Keratinocyte (primary cell): Measurements from ENCODE around the gene KLHL22. TPM values are rescaled to one million over a fixed set of nuclear protein-coding genes. Genes with fewer than 3 reads are reported as not detected.

Source experiments
- DNase-seq: peaks from one replicate; pipeline ENCODE4 v3.0.0-alpha.2; 2011; ENCODE audit warnings: low read depth, missing footprints, low spot score
- FAIRE-seq: peaks from 2 replicates; lab custom pipeline; 2011; peaks lifted over from hg19 to GRCh38; lab: Jason Lieb, UNC
- H2AFZ ChIP-seq: 2 replicates; pipeline ENCODE4 v1.6.0; 2012; ENCODE audit warnings: low read length, control low read depth, inconsistent platforms; ENCODE audit not compliant: control insufficient read depth
- H3K27ac ChIP-seq: 2 replicates; pipeline ENCODE4 v1.5.1; 2011; ENCODE audit warnings: low read length; ENCODE audit not compliant: control insufficient read depth, insufficient read depth
- H3K27me3 ChIP-seq: 3 replicates; pipeline ENCODE4 v1.6.0; 2011; ENCODE audit warnings: low read length; ENCODE audit not compliant: control insufficient read depth, insufficient read depth; ENCODE audit errors: extremely low read depth
- H3K36me3 ChIP-seq, 2 experiments: 2 replicates in 1 of 2; 3 replicates in 1 of 2; pipeline ENCODE4 v1.5.1; 2011; ENCODE audit warnings: low read length in 2 of 2, mild to moderate bottlenecking in 1 of 2; ENCODE audit not compliant: control insufficient read depth in 2 of 2, insufficient read depth in 2 of 2; ENCODE audit errors: extremely low read depth in 1 of 2
- H3K4me1 ChIP-seq: 3 replicates; pipeline ENCODE4 v1.5.1; 2011; ENCODE audit warnings: low read length; ENCODE audit not compliant: control insufficient read depth, insufficient read depth; ENCODE audit errors: extremely low read depth
- H3K4me2 ChIP-seq: 3 replicates; pipeline ENCODE4 v1.6.0; 2011; ENCODE audit warnings: low read depth, low read length; ENCODE audit not compliant: control insufficient read depth, insufficient read depth; ENCODE audit errors: extremely low read depth
- H3K4me3 ChIP-seq, 3 experiments: fragments of 200-600 bp in 1 of 3; sonication (generic) in 1 of 3; 2 replicates in 2 of 3; 3 replicates in 1 of 3; pipeline ENCODE4 v1.5.1; 2011 to 2016; ENCODE audit warnings: low read length in 3 of 3, mild to moderate bottlenecking in 3 of 3, control low read depth in 2 of 3, inconsistent platforms in 1 of 3, low read depth in 1 of 3, mixed read lengths in 1 of 3, mixed run types in 1 of 3, moderate library complexity in 1 of 3; ENCODE audit not compliant: control insufficient read depth in 2 of 3, insufficient read depth in 2 of 3; ENCODE audit errors: extremely low read depth in 1 of 3
- H3K79me2 ChIP-seq: 2 replicates; pipeline ENCODE4 v1.6.0; 2012; ENCODE audit warnings: low read length; ENCODE audit not compliant: control insufficient read depth, insufficient read depth
- H3K9ac ChIP-seq: 3 replicates; pipeline ENCODE4 v1.6.0; 2011; ENCODE audit warnings: low read length; ENCODE audit not compliant: control insufficient read depth, insufficient read depth; ENCODE audit errors: extremely low read depth
- H3K9me1 ChIP-seq: 3 replicates; pipeline ENCODE4 v1.6.0; 2011; ENCODE audit warnings: low read length; ENCODE audit not compliant: control insufficient read depth, insufficient read depth; ENCODE audit errors: extremely low read depth
- H3K9me3 ChIP-seq: 2 replicates; pipeline ENCODE4 v1.5.1; 2012; ENCODE audit warnings: low read depth, low read length; ENCODE audit not compliant: control insufficient read depth
- H4K20me1 ChIP-seq: 3 replicates; pipeline ENCODE4 v1.6.0; 2011; ENCODE audit warnings: low read length; ENCODE audit not compliant: control insufficient read depth, insufficient read depth; ENCODE audit errors: extremely low read depth
- CTCF ChIP-seq, 3 experiments: IDR thresholded peaks in 1 of 3; conservative IDR thresholded peaks in 1 of 3; optimal IDR thresholded peaks in 1 of 3; 2 replicates in 2 of 3; 3 replicates in 1 of 3; pipeline versions ENCODE3 to v1.5.1; 2011; ENCODE audit warnings: low read length in 3 of 3, mild to moderate bottlenecking in 3 of 3, moderate library complexity in 2 of 3, control low read depth in 1 of 3, inconsistent platforms in 1 of 3; ENCODE audit not compliant: insufficient read depth in 2 of 3; ENCODE audit errors: extremely low read depth in 1 of 3
- EZH2 ChIP-seq: IDR thresholded peaks from one replicate; pipeline ENCODE4 v1.6.1; 2012; ENCODE audit warnings: inconsistent platforms, mild to moderate bottlenecking, low read length, moderate library complexity
- dilution Hi-C: fragments of 300-500 bp; cut with MboI; formaldehyde crosslinking; loops from one replicate; pipeline ENCODE4 v1.7.0; 2020; ENCODE audit warnings: low sequenced_read_pairs; ENCODE audit not compliant: extremely low pct_ligation_motif_present
- polyA plus RNA-seq, 5 experiments: library from polyadenylated mRNA; depleted of rRNA in 3 of 5; stranded (reverse) in 3 of 5; stranded (forward) in 1 of 5; unstranded in 1 of 5; fragments of >200 nt; gene quantifications; 1 replicate in 1 of 5; 2 replicates in 3 of 5; 3 replicates in 1 of 5; pipeline versions ENCODE4 v1.2.1 to v1.2.3, GENCODE V29; 2011 to 2012; ENCODE audit warnings: missing spikeins in 2 of 5, low read depth in 1 of 5, low replicate concordance in 1 of 5

Gene KLHL22
- polyA plus RNA-seq, 1 donor (not counting 4 experiments of a cell fraction or from before 2014, with no cell fraction given), result 9.3 TPM

- dilution Hi-C loops, result no loop called here
- no peaks in the 10 kb centered on the region for H3K27me3 ChIP-seq
- no peaks in the 10 kb centered on the region for H3K9me3 ChIP-seq
- H3K36me3 ChIP-seq, result peaks cover 12 to 23% of the 10 kb centered on the region in 2 experiments
- H3K79me2 ChIP-seq, result peaks cover 91% of the 10 kb centered on the region
- no peak overlapping the region for H2AFZ ChIP-seq
- no peak overlapping the region for H3K9ac ChIP-seq
- no peak overlapping the region for H3K27ac ChIP-seq
- peaks cover 3% of the 10 kb centered on the region for H4K20me1 ChIP-seq
- H3K4me2 ChIP-seq, result no peak overlapping the region
- H3K4me1 ChIP-seq, result peaks cover 12% of the 10 kb centered on the region
- FAIRE-seq (no peak), DNase-seq (no peak)
- TF ChIP-seq CTCF (optimal IDR thresholded peaks at IDR 0.05 in 1 of 3, IDR thresholded peaks at IDR 0.05 in 1 of 3, conservative IDR thresholded peaks at IDR 0.05 in 1 of 3; ENCODE audit: extremely low read depth in 1 of 3, insufficient read depth in 2 of 3, low read length in 3 of 3) (no peak), EZH2 (no peak)
- no peaks in the 10 kb centered on the region for H3K9me1 ChIP-seq
- H3K4me3 ChIP-seq, result no peak overlapping the region
Observed at GRCh38 chr22:20537983-20538382, 42.4 kb upstream of the KLHL22 start.

- no peak for DNase-seq
- no peak for FAIRE-seq
- Histone ChIP-seq H3K4me2 (no peak overlapping the region), H3K36me3 (peaks cover 11 to 28% of the 10 kb centered on the region in 2 experiments), H3K27me3 (no peaks in the 10 kb centered on the region), H3K4me3 (no peak overlapping the region), H2AFZ (no peak overlapping the region), H3K9me3 (no peaks in the 10 kb centered on the region), H4K20me1 (peaks cover 3% of the 10 kb centered on the region), H3K27ac (no peak overlapping the region), H3K9me1 (peaks cover 3% of the 10 kb centered on the region), H3K9ac (no peak overlapping the region), H3K79me2 (peaks cover 91% of the 10 kb centered on the region), H3K4me1 (peaks cover 18% of the 10 kb centered on the region)
- dilution Hi-C loops, result no loop called here
- TF ChIP-seq EZH2, result no peak
- TF ChIP-seq CTCF (optimal IDR thresholded peaks at IDR 0.05 in 1 of 3, IDR thresholded peaks at IDR 0.05 in 1 of 3, conservative IDR thresholded peaks at IDR 0.05 in 1 of 3; ENCODE audit: extremely low read depth in 1 of 3, insufficient read depth in 2 of 3, low read length in 3 of 3), result no peak
Observed at GRCh38 chr22:20537325-20537756, 41.7 kb upstream of the KLHL22 start.
